COLO829 (cell line): Measurements from ENCODE around the gene ADSS1.

ENCODE experiments used
- DNase-seq: peaks from one replicate; pipeline ENCODE4 v3.0.0; 2012; ENCODE audit warnings: low spot score

Gene ADSS1

DNA sequence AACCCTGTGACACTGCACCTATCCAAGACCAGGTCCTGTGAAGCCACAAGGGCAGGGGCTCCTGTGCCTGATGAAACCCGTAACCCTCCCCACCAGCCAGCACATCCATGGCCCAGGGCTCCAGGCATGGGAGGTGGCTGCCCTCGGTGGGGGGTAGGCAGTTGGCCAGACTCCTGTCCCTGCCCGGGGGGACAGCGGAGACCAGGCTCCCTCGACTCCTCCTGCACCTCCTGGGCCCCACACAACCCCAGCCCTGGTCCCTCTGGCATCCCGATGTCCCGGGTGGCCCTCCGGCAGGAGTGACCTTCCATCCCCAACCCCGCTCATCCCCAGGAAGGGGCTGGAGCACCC, 60.2 kb downstream of the ADSS1 start:
- no peak for DNase-seq

DNA sequence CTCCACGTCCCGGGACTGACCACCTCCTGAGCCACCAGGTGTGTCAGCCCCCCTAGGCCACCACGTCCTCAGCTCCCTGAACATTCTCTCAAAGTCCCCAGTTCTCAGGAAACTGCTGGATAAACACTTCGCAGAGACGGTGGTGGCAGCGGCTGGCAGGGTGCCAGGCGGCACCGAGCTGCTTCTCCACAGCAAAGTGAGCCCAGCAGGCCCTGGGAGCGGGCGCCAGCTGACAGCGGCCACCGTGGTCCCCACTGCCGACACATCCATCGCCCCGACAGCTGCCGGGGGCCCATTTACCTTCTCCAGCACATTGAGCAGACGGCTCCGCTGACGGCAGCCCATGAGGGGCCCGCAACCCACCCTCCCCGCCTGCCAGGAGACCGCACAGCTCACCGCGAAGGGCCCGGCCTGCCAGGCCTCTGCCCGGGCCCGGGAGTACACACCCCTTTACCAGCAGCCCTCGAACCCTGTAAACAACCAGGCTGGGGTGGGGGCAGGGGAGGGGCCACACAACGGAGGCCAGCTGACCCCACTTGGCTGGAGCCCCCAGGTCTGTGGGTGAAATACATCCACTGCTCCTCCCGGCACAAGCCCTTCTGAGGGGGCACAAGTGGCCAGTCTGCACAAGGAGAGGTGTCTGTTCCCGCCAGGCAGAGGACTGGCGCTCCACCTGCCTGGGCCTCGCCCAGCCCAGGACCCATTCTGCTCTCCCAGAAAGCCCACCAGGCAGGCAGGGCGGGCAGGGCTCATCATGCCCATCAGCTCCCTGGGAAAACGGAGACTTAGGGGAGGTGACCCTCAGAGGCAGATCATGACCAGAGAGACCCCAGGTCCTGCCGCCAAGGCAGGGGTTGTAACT, 61.0 kb downstream of the ADSS1 start:
- no peak for DNase-seq

DNA sequence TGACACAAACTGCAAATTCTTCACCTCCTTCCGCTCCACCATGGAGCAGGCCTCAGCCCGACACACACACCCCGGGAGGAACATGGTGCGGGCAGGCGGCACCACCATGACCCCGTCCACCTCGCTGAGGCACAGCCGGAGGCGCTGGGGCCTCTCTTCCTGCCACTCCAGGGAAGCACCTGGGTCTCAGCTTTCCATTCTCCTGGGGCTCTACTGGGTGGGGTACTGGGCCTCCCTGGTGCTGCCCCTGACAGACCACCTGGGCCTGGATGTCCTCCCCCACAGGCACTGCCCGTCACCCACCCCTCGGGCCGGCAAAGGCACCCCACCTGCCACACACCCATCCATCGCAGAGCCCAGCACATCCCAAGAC, 61.7 kb downstream of the ADSS1 start:
- no peak for DNase-seq

DNA sequence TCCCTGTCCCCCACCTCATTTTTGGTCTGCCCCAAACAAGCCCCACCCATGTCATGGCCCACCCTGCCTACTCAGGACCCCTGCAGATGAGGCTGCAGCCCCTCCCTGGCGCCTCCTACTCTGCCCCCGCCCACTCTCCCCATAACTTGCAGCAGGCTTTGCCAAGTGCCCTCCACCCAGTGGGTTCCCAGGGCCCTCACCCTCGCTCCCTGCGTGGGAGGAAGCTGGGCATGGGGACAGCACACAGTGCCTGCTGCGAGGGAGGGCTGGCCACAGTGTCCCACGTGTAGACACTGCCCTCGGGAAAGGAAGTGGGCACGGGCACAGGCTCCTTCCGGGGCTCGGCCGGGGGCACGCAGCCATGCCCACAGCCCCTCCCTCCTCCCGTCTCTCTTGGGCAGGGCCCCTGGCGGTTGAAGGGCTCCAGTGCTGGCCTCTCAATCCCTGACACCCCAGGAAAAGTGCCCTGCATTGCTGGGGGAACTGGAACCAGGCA, 62.1 kb downstream of the ADSS1 start:
- DNase-seq, result no peak

DNA sequence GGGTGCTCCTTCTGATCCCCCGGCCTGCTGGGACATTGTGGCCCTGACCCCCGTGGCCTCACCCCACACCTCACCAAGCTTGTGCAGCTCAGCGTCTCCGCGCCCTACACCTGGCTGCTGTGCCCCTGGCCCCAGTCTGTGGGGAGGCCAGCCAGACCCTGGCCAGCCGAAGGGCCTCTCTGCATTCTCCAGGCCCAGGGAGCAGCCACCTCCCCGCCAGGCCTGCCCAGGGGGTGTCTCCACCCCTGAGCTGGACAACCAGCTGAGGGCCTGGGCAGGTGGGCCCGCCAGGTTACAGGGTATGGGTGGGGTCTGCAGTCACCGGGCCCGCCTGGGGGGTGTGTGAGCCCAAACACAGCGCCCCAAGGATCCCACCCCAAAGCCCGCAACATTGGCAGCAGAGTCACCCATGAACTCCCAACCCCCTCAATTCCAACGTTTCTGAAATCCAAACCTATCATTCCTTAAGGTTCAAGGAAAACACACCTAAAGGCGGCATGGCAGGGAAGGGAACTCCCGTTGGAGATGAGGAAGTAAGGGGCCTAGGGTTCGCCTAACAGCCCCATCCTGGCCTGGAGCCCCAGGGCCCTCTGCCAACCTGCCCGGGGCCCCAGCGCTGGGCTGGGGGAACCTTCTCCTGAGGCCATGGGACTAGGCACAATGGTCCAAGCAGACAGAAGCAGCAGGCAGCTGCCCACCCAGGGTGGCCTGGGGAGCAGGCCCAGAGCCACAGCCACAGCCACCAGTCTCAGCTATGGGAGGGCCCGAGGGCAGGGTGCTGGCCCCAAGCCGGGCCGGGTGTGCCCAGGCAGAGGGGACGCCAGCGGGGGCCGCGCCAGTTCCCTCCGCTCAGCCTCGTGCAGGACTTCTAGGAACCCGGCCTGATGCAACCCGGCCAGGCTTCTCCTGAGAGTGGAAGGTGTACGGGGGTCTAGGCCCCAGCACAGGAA, 63.0 kb downstream of the ADSS1 start:
- no peak for DNase-seq

DNA sequence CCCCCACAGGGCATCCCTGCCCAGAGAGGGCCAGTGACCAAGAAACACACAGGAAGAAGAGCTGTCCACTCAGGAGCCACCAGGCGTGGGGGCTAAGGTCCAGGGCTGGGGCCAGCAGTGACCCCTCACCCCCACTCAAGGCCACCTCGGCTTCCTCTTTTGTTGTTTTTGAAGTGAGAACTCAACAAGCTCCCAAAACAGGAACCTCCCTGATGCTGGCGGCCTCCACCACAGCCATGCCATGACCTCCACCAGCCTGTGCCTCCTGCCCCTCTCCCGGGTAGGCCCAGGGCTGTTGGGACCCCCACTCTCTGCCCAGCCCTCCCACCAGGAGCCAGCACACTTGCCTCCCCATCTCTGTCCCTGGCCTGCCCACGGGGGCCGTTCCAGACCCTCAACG, 63.7 kb downstream of the ADSS1 start:
- DNase-seq, result no peak

DNA sequence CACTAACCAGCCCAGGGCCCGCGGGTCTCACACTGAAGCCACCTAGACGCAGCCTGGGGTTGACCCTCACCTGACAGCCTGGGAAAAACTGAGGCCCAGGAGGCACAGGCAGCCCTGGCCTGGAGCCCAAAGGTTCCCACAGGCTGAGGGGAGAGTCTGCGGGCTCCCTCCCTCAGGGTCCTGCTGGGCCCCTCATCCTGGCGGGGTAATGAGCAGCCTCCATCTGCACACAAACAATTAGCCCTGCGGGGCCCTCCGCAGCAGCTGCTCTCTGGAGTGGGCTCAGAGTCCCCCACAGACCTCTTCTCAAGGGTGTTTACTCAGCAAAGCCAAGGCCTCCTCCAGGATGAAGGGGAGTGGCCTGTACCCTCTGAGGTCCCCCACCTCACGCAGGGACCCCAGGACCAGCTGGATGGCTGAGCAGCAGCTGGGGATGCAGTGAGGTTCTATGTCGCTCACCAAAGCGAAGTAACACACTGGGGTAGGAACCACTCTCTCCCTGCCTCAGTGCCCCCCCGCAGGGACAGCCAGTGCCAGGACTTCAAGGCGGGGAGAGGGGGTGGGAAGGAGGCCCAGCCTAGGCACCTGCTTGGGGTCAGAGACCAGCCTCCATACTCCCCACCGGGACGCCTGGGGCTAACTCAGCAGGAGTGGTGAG, 64.3 kb downstream of the ADSS1 start:
- no peak for DNase-seq

DNA sequence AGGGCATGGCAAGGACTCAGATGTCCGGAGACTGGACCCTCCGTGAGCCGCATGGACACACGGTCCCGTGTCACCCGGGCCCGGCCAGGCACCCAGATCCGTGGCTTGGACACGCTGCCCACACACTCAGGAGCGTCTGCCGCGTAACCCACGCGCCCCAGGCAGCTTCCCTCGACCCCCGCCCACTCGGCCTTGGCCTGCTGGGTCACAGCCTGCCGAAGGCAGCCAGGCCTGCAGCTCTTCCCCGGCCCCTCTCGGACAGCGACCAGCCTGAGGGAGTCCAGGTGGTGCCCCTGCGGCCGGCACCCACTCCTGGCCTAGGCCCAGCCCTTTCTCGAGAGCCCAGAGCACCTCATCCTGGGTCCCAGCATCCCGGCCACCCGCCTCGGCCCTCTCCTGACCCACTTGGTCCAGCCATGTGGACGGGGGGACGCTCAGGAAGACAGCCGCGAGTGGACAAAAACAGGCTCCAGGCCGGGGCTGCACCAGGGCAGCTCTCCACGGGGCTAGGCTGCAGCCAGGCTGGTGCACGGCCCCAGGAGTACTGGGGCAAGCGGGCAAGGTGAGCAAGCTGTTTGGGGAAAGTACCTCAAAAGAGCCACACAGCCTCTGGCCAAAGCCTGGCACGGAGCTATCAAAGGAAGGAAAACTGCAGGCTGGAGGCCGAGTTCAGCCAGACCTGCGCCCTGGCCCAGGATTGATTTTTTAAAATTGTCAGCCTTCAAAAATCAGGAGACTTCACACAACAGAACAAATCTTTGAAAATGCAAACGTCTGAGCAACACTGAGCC, 65.0 kb downstream of the ADSS1 start:
- no peak for DNase-seq

DNA sequence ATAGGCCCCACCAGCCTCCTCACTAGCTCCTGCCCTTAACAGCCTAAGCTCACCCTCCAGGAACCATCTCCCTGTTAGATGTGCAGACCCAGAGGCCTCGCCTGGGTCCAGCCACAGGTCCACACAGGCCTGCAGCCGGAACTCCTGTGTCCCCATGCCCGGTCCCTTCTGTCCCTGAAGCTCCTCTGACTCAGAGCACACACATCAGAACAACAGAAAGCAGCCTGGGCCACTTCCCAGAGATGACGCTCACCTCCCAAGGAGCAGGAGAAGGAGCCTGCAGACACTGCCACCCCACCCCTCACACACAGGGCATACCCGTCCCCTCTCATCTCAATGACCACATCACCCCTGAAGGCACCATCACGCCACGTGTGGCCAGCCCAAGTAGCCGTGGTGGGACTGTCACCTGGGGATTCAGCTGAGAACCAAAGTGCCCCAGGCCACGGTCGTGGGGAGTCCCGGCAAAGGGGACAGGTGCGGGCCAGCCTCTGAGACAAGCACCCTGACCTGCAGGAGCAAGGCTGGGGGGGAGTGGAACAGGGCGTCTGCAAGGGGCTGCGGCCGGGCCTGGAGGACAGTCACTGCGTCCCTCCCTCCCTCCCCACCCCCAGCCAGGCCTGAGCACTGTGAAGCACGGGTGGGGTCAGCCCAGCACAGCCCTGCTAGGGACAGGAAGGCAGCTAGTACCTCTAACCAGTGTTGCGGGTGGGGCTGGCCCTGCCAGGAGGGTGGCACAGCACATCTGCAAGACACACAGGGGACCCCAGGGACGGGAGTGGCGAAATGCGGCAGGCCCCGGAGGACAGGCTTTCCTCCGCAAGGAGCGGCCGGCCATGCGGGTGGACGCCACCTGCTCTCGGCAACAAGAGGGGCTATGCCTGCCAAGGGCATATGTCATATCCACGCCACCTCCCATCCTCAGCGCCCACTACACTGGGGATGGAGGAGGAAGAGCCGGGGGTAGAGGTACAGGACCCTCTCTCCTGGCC, 66.0 kb downstream of the ADSS1 start:
- no peak for DNase-seq

DNA sequence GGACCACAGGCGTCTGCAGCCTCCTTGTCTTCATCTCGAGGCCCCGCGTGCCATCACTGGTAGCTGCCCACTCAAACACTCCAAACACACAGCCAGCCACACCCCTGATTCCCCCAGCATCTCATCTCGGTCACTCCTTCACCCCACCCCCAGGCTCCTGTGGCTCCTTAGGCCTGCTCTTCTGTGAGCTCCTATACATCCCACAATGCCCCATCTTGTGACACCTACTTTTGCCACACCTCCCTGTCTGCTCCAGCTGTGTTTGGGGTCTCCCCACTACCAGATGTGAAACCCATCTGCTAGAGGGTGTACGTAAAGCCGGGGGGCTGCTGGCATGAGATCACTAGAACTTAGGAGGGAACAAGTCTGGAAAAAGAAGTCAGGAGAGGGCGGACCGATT, 67.4 kb downstream of the ADSS1 start:
- DNase-seq, result no peak

DNA sequence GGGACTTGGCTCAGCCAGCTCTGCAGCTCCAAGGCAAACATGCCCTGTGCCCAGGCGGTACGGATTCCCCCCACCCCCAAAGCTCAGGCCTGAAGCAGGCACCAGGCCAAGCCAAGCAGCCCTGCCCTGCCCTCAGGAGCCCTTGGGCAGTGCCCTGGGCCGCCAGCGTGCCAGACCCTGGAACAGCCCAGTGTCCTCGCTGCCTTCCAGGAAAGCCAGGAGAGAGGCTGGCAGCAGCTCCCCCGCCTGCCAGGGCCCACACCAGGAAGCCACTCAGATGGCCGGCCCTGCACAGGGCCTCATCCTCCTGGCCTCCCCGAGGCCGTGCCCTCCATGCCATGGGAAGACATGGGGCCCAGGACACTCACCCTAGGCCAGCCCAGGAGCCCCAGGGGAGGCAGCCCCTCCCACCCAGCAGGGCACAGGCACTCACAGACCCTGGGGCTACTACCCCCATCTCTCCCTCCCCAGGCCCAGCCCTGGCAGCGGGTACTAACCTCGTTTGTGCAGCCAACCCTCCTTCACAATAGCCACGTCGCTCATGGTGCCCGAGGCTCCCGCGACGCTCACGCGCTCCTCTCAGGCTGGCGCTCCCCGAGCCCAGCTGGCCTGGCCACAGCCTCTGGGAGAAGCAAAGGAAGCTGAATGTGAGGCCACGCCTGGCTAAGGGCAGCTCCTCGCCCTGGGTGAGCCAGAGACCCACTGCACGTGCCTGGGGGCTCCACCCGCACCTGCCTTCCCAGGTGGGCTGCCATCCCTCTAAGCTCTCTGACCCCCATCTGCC, 68.3 kb downstream of the ADSS1 start:
- DNase-seq, result no peak

DNA sequence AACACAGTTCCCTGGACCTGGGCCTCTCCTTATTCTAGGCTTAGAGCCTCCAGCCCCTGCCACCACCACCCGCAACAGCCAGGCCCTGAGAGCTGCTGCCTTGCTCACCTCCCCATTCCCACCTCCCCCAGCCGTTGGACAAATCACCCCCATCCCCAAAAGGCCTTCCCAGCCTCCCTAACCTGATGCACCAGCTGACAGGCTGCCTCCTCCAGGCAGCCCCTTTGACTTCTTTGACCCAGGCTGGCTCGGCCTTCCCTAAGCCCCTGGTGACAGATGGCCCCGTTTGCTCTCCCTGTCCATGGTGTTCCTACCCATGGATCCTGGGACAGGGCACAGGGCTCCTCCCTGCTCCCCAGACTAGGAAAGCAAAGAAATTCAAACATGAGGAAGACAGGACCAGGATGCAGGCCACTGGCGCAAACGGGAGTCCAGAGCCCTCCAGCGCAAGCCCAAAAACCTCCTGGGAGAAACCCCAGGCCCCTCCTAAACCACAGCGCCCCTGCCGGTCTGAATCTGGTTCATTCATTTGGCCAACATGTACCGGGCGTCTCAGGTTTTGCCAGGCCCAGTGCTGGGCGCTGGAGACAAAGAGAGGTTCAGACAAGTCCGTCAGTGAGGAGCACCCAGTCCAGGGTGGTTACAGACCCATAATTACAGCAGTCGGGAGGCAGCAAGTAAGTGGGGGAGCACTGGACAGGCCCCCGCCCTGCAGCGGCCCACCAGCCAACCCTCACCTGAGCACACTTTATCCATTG, 69.1 kb downstream of the ADSS1 start:
- DNase-seq, result no peak

DNA sequence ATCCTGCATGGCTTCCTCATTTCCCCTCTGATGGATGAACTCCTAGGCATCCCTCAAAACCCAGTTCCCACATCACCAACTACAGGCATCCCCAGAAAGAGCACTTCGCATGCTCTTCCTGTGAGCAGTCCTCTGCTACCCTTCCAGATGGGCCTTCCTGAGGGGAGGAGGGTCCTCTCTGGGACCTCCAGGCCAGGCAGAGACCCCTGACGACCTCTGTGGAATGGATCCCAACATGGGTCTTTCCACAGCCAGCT, 69.6 kb downstream of the ADSS1 start:
- no peak for DNase-seq

DNA sequence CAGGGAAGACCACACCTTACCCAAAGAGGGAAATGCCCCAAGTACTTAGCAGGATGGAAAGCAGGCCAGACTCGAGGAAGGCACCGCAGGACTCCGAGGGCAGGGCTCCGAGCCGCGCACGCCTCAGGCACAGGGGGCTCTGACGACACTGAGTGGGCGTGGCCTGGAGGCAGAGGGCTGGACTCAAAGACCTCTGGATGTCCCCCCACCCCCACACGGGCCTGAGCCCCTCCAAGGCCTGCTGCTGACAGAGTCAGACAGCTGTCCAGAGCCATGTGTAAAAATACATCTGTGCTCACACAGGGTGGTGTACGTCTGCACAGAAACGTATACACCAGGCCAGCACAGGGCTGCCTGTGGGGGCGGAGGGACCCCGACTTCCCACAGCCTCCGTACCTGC, 70.1 kb downstream of the ADSS1 start:
- peak; percentile 72 for DNase-seq

DNA sequence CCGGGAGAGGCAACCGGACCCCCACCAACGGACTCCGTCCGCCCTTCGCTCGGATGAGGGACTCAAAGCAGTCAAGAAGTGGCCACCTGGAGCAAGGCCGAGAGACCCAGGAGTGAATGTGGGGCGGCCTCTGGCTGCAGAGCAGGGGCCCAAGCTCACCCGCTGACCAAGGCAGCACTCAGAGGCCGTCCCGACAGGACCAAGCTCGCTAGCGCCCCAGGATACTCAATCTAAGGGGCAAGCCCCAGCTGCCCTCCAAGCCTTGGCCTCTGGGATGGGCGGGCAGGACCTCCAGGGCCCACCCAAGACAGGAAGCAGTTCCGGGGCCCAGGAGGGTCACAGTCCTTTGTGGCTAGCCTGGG, 70.6 kb downstream of the ADSS1 start:
- DNase-seq, result no peak

DNA sequence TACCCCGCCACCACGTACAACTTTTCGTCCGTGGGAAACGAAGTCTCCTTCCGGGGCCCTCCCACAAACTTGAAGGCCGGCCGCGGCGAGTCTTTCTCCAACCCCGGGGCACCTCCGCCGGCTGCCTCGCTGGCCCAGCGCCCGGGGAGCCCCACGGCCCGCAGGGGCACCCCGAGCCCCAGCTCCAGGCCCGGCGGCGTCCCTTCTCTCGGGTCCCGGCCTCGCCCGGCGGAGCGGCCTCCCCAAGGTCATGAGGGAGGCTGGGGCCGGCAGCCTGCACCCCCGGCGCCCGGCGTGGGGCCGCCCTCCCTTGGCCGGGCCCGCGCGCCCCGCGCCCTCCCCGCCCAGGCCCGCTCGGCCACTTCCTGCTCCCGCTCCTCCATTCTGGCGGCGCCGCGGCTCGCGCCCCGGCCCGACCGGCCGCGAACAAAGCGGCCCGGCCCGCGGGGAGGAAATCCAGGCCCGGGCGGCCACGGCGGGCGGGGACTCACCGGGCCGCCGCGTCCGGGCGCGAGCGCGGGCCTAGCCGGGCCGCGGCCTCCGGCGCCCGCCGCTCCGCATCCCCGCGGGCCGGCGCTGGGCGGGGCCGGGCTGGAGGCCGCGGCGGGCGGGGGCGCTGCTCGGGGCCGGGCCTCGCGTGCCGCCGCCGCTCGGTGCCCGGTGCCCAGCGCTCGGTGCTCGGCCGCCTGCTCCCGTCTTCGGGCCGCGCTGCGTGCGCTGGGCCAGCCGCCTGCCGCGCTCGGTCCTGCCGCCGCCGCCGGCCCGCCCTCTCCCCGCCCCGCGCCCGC, 71.2 kb downstream of the ADSS1 start, which contains the start of gene AKT1:
Gene AKT1 (minus strand): TSS at position 756 of the 788 bp plus-strand sequence. CDS start 3,105 bp downstream, outside the sequence.
- DNase-seq, result no peak

DNA sequence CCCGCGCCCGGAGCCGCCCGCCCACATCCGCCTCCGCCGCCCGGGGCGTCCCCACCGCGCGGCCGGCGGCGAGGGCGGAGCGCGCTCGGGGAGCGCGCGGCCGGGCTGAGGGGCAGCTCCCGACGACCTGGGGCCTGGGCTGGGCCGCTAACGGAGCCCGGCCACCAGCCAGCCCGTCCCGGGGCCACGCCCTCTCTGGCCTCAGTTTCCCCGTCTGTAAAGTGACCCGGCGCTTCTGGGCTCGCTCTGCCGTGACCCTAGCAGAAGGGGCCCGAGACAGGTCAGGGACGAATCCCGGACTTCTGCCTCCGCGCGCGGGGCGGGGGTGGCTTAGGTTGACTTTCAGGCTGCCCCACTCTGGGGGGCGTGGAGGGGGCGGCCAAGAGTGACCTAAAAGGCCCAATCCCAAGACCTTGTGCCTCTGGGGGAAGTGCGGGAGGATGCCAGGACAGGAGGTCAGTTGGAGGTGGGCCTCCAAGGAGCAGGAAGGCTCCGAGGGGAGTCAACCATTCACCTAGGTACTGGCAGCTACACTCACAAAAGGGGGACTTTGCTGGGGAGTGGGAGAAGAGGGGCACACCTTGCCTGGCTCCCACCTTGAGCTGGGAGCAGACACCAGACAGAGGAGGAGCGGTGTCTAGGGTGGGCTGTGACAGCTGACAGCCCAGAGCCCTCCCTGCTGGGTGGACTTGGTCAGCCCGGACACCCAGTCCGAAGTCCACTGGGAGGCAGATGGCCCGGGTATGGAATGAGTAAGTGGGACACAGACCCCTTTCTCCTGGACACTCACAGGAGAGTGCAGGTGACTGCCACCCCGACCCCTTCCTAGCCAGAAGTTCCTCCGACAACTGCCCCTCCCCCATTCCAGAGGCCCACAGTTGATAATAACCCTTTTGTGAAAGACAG, 72.0 kb downstream of the ADSS1 start:
- peak; percentile 41 for DNase-seq
